OCI-LY7 (cell line): ENCODE results near the gene SLC25A13. TPM values are rescaled to one million over a fixed set of nuclear protein-coding genes. Genes with fewer than 3 reads are reported as not detected.

Source experiments
- BruUV-seq: library from RNA; stranded (reverse); fragments of 400-500 nt; replicated peaks from 2 replicates; lab custom pipeline; 2021; lab: Mats Ljungman, UMichigan
- CTCF ChIA-PET: fragments of 300-600 bp; sonication (Branson Sonifier 250); formaldehyde crosslinking; loops from one replicate; lab custom pipeline; 2022; ENCODE audit warnings: antibody characterized with exemption; ENCODE audit not compliant: unreplicated experiment; lab: Charles Lee
- POLR2A ChIA-PET: fragments of 300-600 bp; sonication (Branson Sonifier 250); formaldehyde crosslinking; loops from one replicate; lab custom pipeline; 2022; ENCODE audit warnings: antibody characterized with exemption; lab: Charles Lee
- DNase-seq: peaks from one replicate; pipeline ENCODE4 v3.0.0-alpha.2; 2015; ENCODE audit warnings: low spot score
- H2AFZ ChIP-seq: fragments of 200-600 bp; sonication (generic), shearing (Covaris generic); 2 replicates; pipeline ENCODE4 v1.6.1; 2014; ENCODE audit warnings: mild to moderate bottlenecking, antibody characterized with exemption, low read length, moderate library complexity
- H3K27ac ChIP-seq: fragments of 200-600 bp; sonication (generic); 2 replicates; pipeline ENCODE4 v1.5.1; 2014; ENCODE audit warnings: mixed run types, low read depth, mild to moderate bottlenecking, moderate library complexity, low read length, inconsistent platforms; ENCODE audit not compliant: poor library complexity, severe bottlenecking
- H3K36me3 ChIP-seq: fragments of 200-600 bp; sonication (generic); 2 replicates; pipeline ENCODE4 v1.6.1; 2014; ENCODE audit warnings: mild to moderate bottlenecking, antibody characterized with exemption, low read length, moderate library complexity, mixed read lengths; ENCODE audit not compliant: insufficient read depth
- H3K4me1 ChIP-seq: fragments of 200-600 bp; sonication (generic); 2 replicates; pipeline ENCODE4 v1.5.1; 2014; ENCODE audit warnings: mild to moderate bottlenecking, low read length; ENCODE audit not compliant: insufficient read depth, poor library complexity, severe bottlenecking
- H3K4me2 ChIP-seq: fragments of 200-600 bp; sonication (generic); 2 replicates; pipeline ENCODE4 v1.6.1; 2014; ENCODE audit warnings: mild to moderate bottlenecking, low read length
- H3K4me3 ChIP-seq: fragments of 200-600 bp; sonication (generic); 2 replicates; pipeline ENCODE4 v1.5.1; 2014; ENCODE audit warnings: mild to moderate bottlenecking, low read depth, low read length; ENCODE audit not compliant: poor library complexity, severe bottlenecking
- H3K79me2 ChIP-seq: fragments of 200-600 bp; sonication (generic); 2 replicates; pipeline ENCODE4 v1.6.1; 2016; ENCODE audit warnings: low read depth, mild to moderate bottlenecking, low read length, moderate library complexity, mixed read lengths; ENCODE audit not compliant: insufficient read depth
- H3K9me2 ChIP-seq: fragments of 200-600 bp; sonication (generic); 2 replicates; pipeline ENCODE4 v1.6.1; 2016; ENCODE audit warnings: mild to moderate bottlenecking, low read length, mixed read lengths; ENCODE audit not compliant: insufficient read depth
- H3K9me3 ChIP-seq: fragments of 200-600 bp; sonication (generic); 2 replicates; pipeline ENCODE4 v1.6.1; 2014; ENCODE audit warnings: mild to moderate bottlenecking, mixed run types, low read length, mixed read lengths
- H4K20me1 ChIP-seq: fragments of 200-600 bp; sonication (generic); 2 replicates; pipeline ENCODE4 v1.6.1; 2014; ENCODE audit warnings: mild to moderate bottlenecking, antibody characterized with exemption, low read length, moderate library complexity, mixed read lengths; ENCODE audit not compliant: insufficient read depth
- EZH2phosphoT487 ChIP-seq: fragments of 200-600 bp; sonication (generic); IDR thresholded peaks from 2 replicates; pipeline ENCODE4 v1.6.1; 2018; ENCODE audit warnings: low read depth, borderline replicate concordance, mild to moderate bottlenecking, mixed run types, antibody characterized with exemption, low read length, moderate library complexity, mixed read lengths
- intact Hi-C: fragments of 100-400 bp; cut with micrococcal nuclease; formaldehyde crosslinking; loops from one replicate; pipeline ENCODE4 v1.10.0; 2022; ENCODE audit not compliant: unreplicated experiment
- total RNA-seq, 2 experiments: library from RNA; depleted of rRNA in 1 of 2; stranded (reverse); fragments of >200 nt in 1 of 2; shearing (Covaris generic) in 1 of 2; gene quantifications; 2 replicates each; pipeline ENCODE4 v1.2.3, GENCODE V29; 2014 to 2022
- TF ChIP-seq, protein P1 (sequence below): fragments of 200-600 bp; sonication (generic); conservative IDR thresholded peaks from 2 replicates; pipeline ENCODE4 v1.5.1; 2014; ENCODE audit warnings: mild to moderate bottlenecking, antibody characterized with exemption, low read length, moderate library complexity, mixed read lengths

Gene SLC25A13
- total RNA-seq, 2 experiments from 2014 or later = 0.63 TPM; not detected in 1

DNA sequence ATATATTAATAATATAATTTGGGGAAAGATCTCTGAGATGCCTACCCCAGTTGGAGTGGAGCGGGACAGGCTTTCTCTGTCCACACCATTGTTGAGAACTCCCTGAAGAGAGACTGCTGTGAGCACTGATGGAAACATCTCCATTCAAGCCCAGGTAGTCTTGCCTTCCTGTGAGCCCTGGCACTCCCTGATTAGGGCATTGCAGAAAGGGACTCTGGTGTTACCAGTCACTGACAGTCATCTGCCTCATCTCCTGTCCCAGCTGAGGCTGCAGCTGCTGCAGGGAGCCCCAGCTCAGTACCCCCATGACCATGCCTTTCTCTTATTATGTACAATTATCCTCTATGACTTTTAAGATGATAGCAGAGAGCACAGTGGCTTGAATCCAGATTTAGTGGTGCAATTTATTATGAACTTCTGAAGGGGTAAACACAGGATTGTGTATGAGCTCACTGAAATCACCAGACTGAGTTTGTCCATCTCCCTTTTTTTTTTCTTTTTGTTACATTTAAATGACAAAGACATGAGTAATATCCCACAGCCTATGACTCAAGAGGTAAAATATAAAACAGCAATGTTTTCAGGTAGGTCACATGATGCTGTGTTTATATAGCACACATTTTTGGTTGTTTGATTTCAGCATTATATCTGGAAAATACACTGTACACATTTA is 236.9 kb downstream of the SLC25A13 start:
- no peak overlapping the region for H2AFZ ChIP-seq
- H3K27ac ChIP-seq = no peak overlapping the region
- no peaks in the 10 kb centered on the region for H3K36me3 ChIP-seq
- TF ChIP-seq, protein P1, sequence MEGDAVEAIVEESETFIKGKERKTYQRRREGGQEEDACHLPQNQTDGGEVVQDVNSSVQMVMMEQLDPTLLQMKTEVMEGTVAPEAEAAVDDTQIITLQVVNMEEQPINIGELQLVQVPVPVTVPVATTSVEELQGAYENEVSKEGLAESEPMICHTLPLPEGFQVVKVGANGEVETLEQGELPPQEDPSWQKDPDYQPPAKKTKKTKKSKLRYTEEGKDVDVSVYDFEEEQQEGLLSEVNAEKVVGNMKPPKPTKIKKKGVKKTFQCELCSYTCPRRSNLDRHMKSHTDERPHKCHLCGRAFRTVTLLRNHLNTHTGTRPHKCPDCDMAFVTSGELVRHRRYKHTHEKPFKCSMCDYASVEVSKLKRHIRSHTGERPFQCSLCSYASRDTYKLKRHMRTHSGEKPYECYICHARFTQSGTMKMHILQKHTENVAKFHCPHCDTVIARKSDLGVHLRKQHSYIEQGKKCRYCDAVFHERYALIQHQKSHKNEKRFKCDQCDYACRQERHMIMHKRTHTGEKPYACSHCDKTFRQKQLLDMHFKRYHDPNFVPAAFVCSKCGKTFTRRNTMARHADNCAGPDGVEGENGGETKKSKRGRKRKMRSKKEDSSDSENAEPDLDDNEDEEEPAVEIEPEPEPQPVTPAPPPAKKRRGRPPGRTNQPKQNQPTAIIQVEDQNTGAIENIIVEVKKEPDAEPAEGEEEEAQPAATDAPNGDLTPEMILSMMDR = no peak
- TF ChIP-seq EZH2phosphoT487 = no peak
- H3K9me3 ChIP-seq = no peaks in the 10 kb centered on the region
- no peaks in the 10 kb centered on the region for H3K4me1 ChIP-seq
- no peaks in the 10 kb centered on the region for H4K20me1 ChIP-seq
- intact Hi-C loops = no loop called here
- POLR2A ChIA-PET = interaction anchor here (0.8 kb wide), 1 partner anchor 26 kb away, joined by 3 read pairs; no protein-coding TSS in a partner anchor
- no peaks in the 10 kb centered on the region for H3K9me2 ChIP-seq
- no TSS peak for BruUV-seq
- no peaks in the 10 kb centered on the region for H3K79me2 ChIP-seq
- no peak overlapping the region for H3K4me3 ChIP-seq
- no peak overlapping the region for H3K4me2 ChIP-seq
- CTCF ChIA-PET = no interaction called here
- no peak for DNase-seq

DNA sequence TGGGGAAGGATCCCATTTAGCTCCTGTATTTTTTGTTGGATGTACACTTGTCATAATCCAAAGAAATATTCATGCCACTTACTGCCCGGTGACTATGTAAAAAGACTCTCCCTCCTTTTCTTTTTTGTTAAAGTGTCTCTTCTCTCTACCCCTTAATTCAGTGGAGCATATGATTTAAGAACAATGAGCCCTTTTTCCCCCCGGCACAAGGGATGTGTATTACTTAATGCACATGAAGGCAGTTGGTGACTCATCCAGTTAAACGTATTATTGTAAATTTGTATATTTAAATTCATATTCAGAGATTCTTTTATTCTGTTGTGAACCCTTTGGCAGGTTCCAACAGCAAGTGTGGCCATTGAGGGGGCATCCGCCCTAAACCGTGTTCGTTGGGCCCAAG is 241.9 kb downstream of the SLC25A13 start:
- no peaks in the 10 kb centered on the region for H3K79me2 ChIP-seq
- no peak for DNase-seq
- no peak overlapping the region for H3K4me2 ChIP-seq
- BruUV-seq = no TSS peak
- ChIA-PET POLR2A (interaction anchor here (0.6 kb wide), 1 partner anchor 153 kb away, joined by 4 read pairs; no protein-coding TSS in a partner anchor), CTCF (no interaction called here)
- intact Hi-C loops = no loop called here
- no peaks in the 10 kb centered on the region for H3K9me3 ChIP-seq
- H3K36me3 ChIP-seq = no peaks in the 10 kb centered on the region
- no peaks in the 10 kb centered on the region for H3K9me2 ChIP-seq
- TF ChIP-seq EZH2phosphoT487 = no peak
- TF ChIP-seq, protein P1 = no peak
- no peak overlapping the region for H3K27ac ChIP-seq
- no peak overlapping the region for H2AFZ ChIP-seq
- H4K20me1 ChIP-seq = no peaks in the 10 kb centered on the region
- no peak overlapping the region for H3K4me3 ChIP-seq
- H3K4me1 ChIP-seq = no peaks in the 10 kb centered on the region

DNA sequence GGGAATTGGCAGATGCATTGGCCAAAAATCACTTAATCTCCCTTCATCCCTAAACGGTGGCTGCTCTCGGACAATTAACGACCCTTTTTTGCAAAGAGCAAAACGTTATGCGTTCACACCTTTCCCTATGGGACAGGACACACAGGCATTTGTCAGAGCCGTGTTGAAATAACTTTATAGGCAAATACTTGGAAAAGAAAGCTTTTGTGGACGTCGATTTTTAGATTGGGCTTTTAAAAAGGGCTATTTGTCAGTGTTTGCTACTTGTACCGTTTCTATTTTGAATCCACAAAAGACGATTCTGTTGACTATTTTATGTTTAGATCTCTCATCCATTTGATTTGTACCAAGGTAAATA is 245.6 kb downstream of the SLC25A13 start:
- ChIA-PET POLR2A (no interaction called here), CTCF (no interaction called here)
- intact Hi-C loops = no loop called here

More for the DNA sequence above, 245.6 kb downstream of the SLC25A13 start:
- Histone ChIP-seq H3K36me3 (no peaks in the 10 kb centered on the region), H3K4me3 (no peak overlapping the region), H3K9me3 (no peaks in the 10 kb centered on the region), H3K27ac (no peak overlapping the region), H2AFZ (no peak overlapping the region), H3K9me2 (no peaks in the 10 kb centered on the region), H3K4me2 (no peak overlapping the region), H3K79me2 (no peaks in the 10 kb centered on the region), H4K20me1 (no peaks in the 10 kb centered on the region), H3K4me1 (no peaks in the 10 kb centered on the region)
- TF ChIP-seq, protein P1 = no peak
- no peak for TF ChIP-seq EZH2phosphoT487
- BruUV-seq = no TSS peak
- DNase-seq = no peak
